Lower leg skin (tissue), 4 donors: ENCODE measurements around the gene TES. TPM values are rescaled to one million over a fixed set of nuclear protein-coding genes. Genes with fewer than 3 reads are reported as not detected.
"Not testable (repeated sequence)": the region's sequence is repeated elsewhere in the genome, so short reads cannot be mapped to it uniquely, and the experiment has no call there.

Experiments
- DNase-seq, 2 donors: peaks; one replicate each; pipeline ENCODE4 v3.0.0-alpha.2; 2019; ENCODE audit warnings: low spot score in 2 of 2
- H3K4me3 ChIP-seq: fragments of 200-600 bp; sonication (generic); 2 replicates; pipeline ENCODE4 v1.5.1; 2017; ENCODE audit warnings: mild to moderate bottlenecking, low read depth; ENCODE audit not compliant: poor library complexity, severe bottlenecking
- POLR2A ChIP-seq, 2 donors: fragments of 450-650 bp; IDR thresholded peaks; one replicate each; pipeline ENCODE4 v1.6.1; 2016 to 2017; ENCODE audit warnings: antibody characterized with exemption in 2 of 2, mild to moderate bottlenecking in 1 of 2, moderate library complexity in 1 of 2
- WGBS, 2 donors: methylation state at CpG; one replicate each; pipeline ENCODE4 v1.1.5; 2018; 5-methylcytosine and 5-hydroxymethylcytosine counted together
- intact Hi-C: fragments of 100-400 bp; cut with DNase I; formaldehyde crosslinking; loops from one replicate; pipeline ENCODE4 v1.15.0; 2023; ENCODE audit warnings: low total_unique reads
- total RNA-seq, 4 donors: library from RNA; depleted of rRNA; stranded (reverse); fragments of >200 nt; gene quantifications; one replicate each; pipeline ENCODE4 v1.1.0, GENCODE V29; 2016
- TF ChIP-seq, protein P1 (sequence below), 3 donors: fragments of 450-650 bp; IDR thresholded peaks; one replicate each; pipeline ENCODE4 v1.5.1; 2016; ENCODE audit warnings: antibody characterized with exemption in 3 of 3, mild to moderate bottlenecking in 3 of 3, moderate library complexity in 2 of 3

TES gene
- total RNA-seq, 4 donors from 2014 or later, result 34.1 to 61.5 (median 46.5) TPM

- intact Hi-C loops, result no loop called here
- no peak for DNase-seq
- H3K4me3 ChIP-seq, result no peak overlapping the region
- no peak for TF ChIP-seq POLR2A (IDR thresholded peaks at IDR 0.05)
- TF ChIP-seq, protein P1, sequence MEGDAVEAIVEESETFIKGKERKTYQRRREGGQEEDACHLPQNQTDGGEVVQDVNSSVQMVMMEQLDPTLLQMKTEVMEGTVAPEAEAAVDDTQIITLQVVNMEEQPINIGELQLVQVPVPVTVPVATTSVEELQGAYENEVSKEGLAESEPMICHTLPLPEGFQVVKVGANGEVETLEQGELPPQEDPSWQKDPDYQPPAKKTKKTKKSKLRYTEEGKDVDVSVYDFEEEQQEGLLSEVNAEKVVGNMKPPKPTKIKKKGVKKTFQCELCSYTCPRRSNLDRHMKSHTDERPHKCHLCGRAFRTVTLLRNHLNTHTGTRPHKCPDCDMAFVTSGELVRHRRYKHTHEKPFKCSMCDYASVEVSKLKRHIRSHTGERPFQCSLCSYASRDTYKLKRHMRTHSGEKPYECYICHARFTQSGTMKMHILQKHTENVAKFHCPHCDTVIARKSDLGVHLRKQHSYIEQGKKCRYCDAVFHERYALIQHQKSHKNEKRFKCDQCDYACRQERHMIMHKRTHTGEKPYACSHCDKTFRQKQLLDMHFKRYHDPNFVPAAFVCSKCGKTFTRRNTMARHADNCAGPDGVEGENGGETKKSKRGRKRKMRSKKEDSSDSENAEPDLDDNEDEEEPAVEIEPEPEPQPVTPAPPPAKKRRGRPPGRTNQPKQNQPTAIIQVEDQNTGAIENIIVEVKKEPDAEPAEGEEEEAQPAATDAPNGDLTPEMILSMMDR (IDR thresholded peaks at IDR 0.05), result no peak
These were observed 38.0 kb upstream of the TES start for GRCh38 chr7:116172353-116172752.

GRCh38 chr7:116173051-116174028 lies 37.0 kb upstream of the TES start:
- intact Hi-C loops, result no loop called here
- WGBS, 2 donors, result 53 to 65% methylated on average over 8 of the region's 8 CpGs
- DNase-seq, result no peak
- TF ChIP-seq POLR2A (IDR thresholded peaks at IDR 0.05), result no peak
- TF ChIP-seq, protein P1 (IDR thresholded peaks at IDR 0.05), result no peak
- H3K4me3 ChIP-seq, result no peak overlapping the region

GRCh38 chr7:116175095-116175494 lies 35.2 kb upstream of the TES start:
- DNase-seq, H3K4me3 ChIP-seq, intact Hi-C loops: not testable (repeated sequence)
- WGBS, 2 donors, result 89 to 95% methylated on average over 3 of the region's 3 CpGs

DNA sequence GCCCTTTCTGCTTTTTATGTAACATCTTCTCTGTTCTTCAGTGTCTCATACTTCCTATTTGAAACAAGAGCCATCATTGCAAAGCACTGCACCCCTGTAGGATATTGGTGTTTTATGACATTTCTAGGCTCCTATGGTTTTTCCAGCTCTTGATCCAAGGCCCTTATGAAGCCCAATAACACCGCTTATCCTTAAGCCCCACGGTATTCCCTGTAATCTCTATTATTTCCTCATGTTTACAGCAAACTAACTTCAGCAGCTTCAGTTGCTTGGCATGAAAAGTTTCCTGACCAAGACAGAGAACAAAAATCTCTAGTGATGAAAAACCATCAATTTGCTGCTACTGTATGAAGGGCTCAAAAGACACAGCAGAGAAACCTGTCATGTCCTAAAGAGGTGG lies 34.1 kb upstream of the TES start:
- WGBS, 2 donors, result 69 to 87% methylated on average over 2 of the region's 2 CpGs
- no peak for DNase-seq
- TF ChIP-seq POLR2A (IDR thresholded peaks at IDR 0.05), result no peak
- TF ChIP-seq, protein P1 (IDR thresholded peaks at IDR 0.05), result no peak
- intact Hi-C loops, result no loop called here
- H3K4me3 ChIP-seq, result no peak overlapping the region

DNA sequence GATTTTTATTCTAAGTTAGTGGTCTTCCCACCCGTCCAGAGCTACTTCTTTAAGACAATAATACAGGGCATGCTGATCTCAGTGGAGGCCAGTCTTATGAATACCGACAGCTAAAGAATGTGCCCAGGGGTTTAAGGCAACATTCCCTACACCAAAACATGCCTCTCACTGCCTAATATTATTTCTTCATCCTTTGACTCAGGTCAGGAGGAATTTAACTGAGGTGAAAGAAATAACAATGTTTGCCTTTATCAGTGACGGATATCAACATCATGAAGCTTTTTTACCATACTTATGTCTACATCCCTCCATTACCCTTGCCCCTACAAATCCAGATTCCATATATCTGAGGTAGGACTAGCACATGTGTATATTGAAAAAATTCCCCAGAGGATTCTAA lies 33.3 kb upstream of the TES start:
- no peak for DNase-seq
- no peak overlapping the region for H3K4me3 ChIP-seq
- WGBS, 2 donors, result 66 to 76% methylated on average over 3 of the region's 3 CpGs
- intact Hi-C loops, result no loop called here
- TF ChIP-seq POLR2A (IDR thresholded peaks at IDR 0.05), result no peak
- TF ChIP-seq, protein P1 (IDR thresholded peaks at IDR 0.05), result no peak

- intact Hi-C loops, result loop anchor here (5.0 kb wide), 1 partner anchor 57 kb away; no protein-coding TSS in a partner anchor
- no peak for DNase-seq
- 45 to 61% methylated on average over 2 of the region's 2 CpGs for WGBS, 2 donors
- TF ChIP-seq, protein P1 (IDR thresholded peaks at IDR 0.05), result peak in 1 of 3 donors; percentile 51
- TF ChIP-seq POLR2A (IDR thresholded peaks at IDR 0.05), result no peak
- H3K4me3 ChIP-seq, result no peak overlapping the region
These were observed 30.0 kb upstream of the TES start for GRCh38 chr7:116180302-116180701.
